Activated T-helper 1 cell treated with anti-CD3 and anti-CD28 coated beads, Interleukin-12 subunit alpha, Interleukin-12 subunit beta, Interleukin-2, Interleukin-4 antibody, amounts not matched to agents 30 ng/mL and 10 ng/mL and 1 ng/mL, durations not matched to agents 14 hours and 24 hours and 36 hours (primary cell): ENCODE measurements around the gene ZNF581. TPM values are rescaled to one million over a fixed set of nuclear protein-coding genes. Genes with fewer than 3 reads are reported as not detected.

Source experiments
- total RNA-seq: library from RNA; stranded (reverse); gene quantifications from 2 replicates; pipeline ENCODE4 v1.2.3, GENCODE V29; 2022

The ZNF581 gene
- total RNA-seq, 1 donor from 2014 or later, result 36.4 TPM

Other genes with a start within 250 kb of the ZNF581 start
- gene UBE2S, start 235.9 kb upstream of the ZNF581 start, total RNA-seq, result 224 and 225 TPM in 2 replicates
- not detected in 2 replicates for gene SHISA7, start 200.3 kb upstream of the ZNF581 start, total RNA-seq
- gene ISOC2, start 182.0 kb upstream of the ZNF581 start, total RNA-seq, result 31.3 and 34.3 TPM in 2 replicates
- not detected in 2 replicates for gene C19orf85, start 178.9 kb upstream of the ZNF581 start, total RNA-seq
- 7.6 and 10.4 TPM in 2 replicates for gene ZNF628, start 167.0 kb upstream of the ZNF581 start, total RNA-seq
- gene NAT14, start 158.5 kb upstream of the ZNF581 start, total RNA-seq, result 23.1 and 26.1 TPM in 2 replicates
- gene SSC5D, start 155.2 kb upstream of the ZNF581 start, total RNA-seq, result 0.24 and 0.65 TPM in 2 replicates
- gene SBK2, start 106.5 kb upstream of the ZNF581 start, total RNA-seq, result not detected in 2 replicates
- gene SBK3, start 98.1 kb upstream of the ZNF581 start, total RNA-seq, result not detected in 2 replicates
- gene ZNF579, start 62.8 kb upstream of the ZNF581 start, total RNA-seq, result 10.2 and 11.7 TPM in 2 replicates
- 24.2 and 24.7 TPM in 2 replicates for gene FIZ1, start 44.1 kb upstream of the ZNF581 start, total RNA-seq
- gene ZNF524, start 43.4 kb upstream of the ZNF581 start, total RNA-seq, result 20.0 and 22.9 TPM in 2 replicates
- 12.6 and 13.2 TPM in 2 replicates for gene ZNF865, start 38.0 kb upstream of the ZNF581 start, total RNA-seq
- gene ZNF784, start 19.1 kb upstream of the ZNF581 start, total RNA-seq, result 3.0 and 4.9 TPM in 2 replicates
- gene ZNF580, start 2.6 kb upstream of the ZNF581 start, total RNA-seq, result 39.8 and 40.4 TPM in 2 replicates
- 7.3 and 9.0 TPM in 2 replicates for gene CCDC106, start 4.6 kb downstream of the ZNF581 start, total RNA-seq
- 384 and 394 TPM in 2 replicates for gene U2AF2, start 11.4 kb downstream of the ZNF581 start, total RNA-seq
- gene EPN1, start 31.6 kb downstream of the ZNF581 start, total RNA-seq, result 46.0 and 48.3 TPM in 2 replicates
- not detected in 2 replicates for gene NLRP9, start 94.8 kb downstream of the ZNF581 start, total RNA-seq
- gene RFPL4A, start 115.4 kb downstream of the ZNF581 start, total RNA-seq, result not detected in 2 replicates
- not detected in 2 replicates for gene RFPL4AL1, start 125.5 kb downstream of the ZNF581 start, total RNA-seq
- not detected in 2 replicates for gene NLRP11, start 188.3 kb downstream of the ZNF581 start, total RNA-seq
- not detected in 2 replicates for gene NLRP4, start 192.9 kb downstream of the ZNF581 start, total RNA-seq